Hindlimb muscle (tissue), 1 donor: Measurements from ENCODE around the gene PARD3. TPM values are rescaled to one million over a fixed set of nuclear protein-coding genes. Genes with fewer than 3 reads are reported as not detected.
"Not testable (repeated sequence)": the region's sequence is repeated elsewhere in the genome, so short reads cannot be mapped to it uniquely, and the experiment has no call there.

Source experiments
- DNase-seq: peaks from one replicate; pipeline ENCODE4 v3.0.0-alpha.2; 2013
- polyA plus RNA-seq: library from polyadenylated mRNA; unstranded; fragments of 120-200 nt; gene quantifications from one replicate; pipeline ENCODE4 v1.2.1, GENCODE V29; 2013; ENCODE audit not compliant: insufficient read length

PARD3 gene
- polyA plus RNA-seq, 1 donor, result 40.7 TPM

GRCh38 chr10:34646331-34646730 is 168.8 kb downstream of the PARD3 start:
- DNase-seq, result no peak

- DNase-seq, result not testable (repeated sequence)
Measured at GRCh38 chr10:34644815-34645214, 170.3 kb downstream of the PARD3 start.

- DNase-seq, result no peak
Measured at GRCh38 chr10:34644224-34644623, 170.9 kb downstream of the PARD3 start.

- no peak for DNase-seq
Measured at GRCh38 chr10:34643620-34644019, 171.5 kb downstream of the PARD3 start.

GRCh38 chr10:34641913-34642558 is 173.1 kb downstream of the PARD3 start:
- no peak for DNase-seq

GRCh38 chr10:34641147-34641912 is 173.8 kb downstream of the PARD3 start:
- no peak for DNase-seq

GRCh38 chr10:34638406-34639054 is 176.6 kb downstream of the PARD3 start:
- peak; percentile 88 for DNase-seq

- DNase-seq, result peak; percentile 66
Measured at GRCh38 chr10:34637418-34637911, 177.6 kb downstream of the PARD3 start.

- DNase-seq, result no peak
Measured at GRCh38 chr10:34635111-34635510, 180.0 kb downstream of the PARD3 start.

GRCh38 chr10:34633374-34633773 is 181.7 kb downstream of the PARD3 start:
- no peak for DNase-seq

- no peak for DNase-seq
Measured at GRCh38 chr10:34629084-34629483, 186.0 kb downstream of the PARD3 start.

GRCh38 chr10:34628174-34628796 is 186.8 kb downstream of the PARD3 start:
- DNase-seq, result peak; percentile 58

GRCh38 chr10:34627741-34628140 is 187.4 kb downstream of the PARD3 start:
- no peak for DNase-seq

- no peak for DNase-seq
Measured at GRCh38 chr10:34627331-34627730, 187.8 kb downstream of the PARD3 start.

GRCh38 chr10:34626158-34626880 is 188.8 kb downstream of the PARD3 start:
- DNase-seq, result no peak

GRCh38 chr10:34624323-34625153 is 190.6 kb downstream of the PARD3 start:
- no peak for DNase-seq

- no peak for DNase-seq
Measured at GRCh38 chr10:34622945-34623344, 192.2 kb downstream of the PARD3 start.

GRCh38 chr10:34618611-34619010 is 196.5 kb downstream of the PARD3 start:
- no peak for DNase-seq

GRCh38 chr10:34615770-34616169 is 199.3 kb downstream of the PARD3 start:
- no peak for DNase-seq

GRCh38 chr10:34613491-34613890 is 201.6 kb downstream of the PARD3 start:
- DNase-seq, result no peak

- no peak for DNase-seq
Measured at GRCh38 chr10:34612938-34613337, 202.2 kb downstream of the PARD3 start.
